H9 (cell line): ENCODE results near the gene ZNF618. TPM values are rescaled to one million over a fixed set of nuclear protein-coding genes. Genes with fewer than 3 reads are reported as not detected.

Experiments
- DNase-seq: peaks from one replicate; pipeline ENCODE4 v3.0.0-alpha.2; 2017
- H2AFZ ChIP-seq: one replicate; pipeline ENCODE4 v1.6.1; 2013; ENCODE audit warnings: mild to moderate bottlenecking, low read length, control low read depth, moderate library complexity
- H2AK5ac ChIP-seq: 2 replicates; pipeline ENCODE4 v1.6.1; 2013; ENCODE audit warnings: low read length, control low read depth, mixed read lengths; ENCODE audit not compliant: insufficient read length
- H2BK120ac ChIP-seq: one replicate; pipeline ENCODE4 v1.6.1; 2013; ENCODE audit warnings: low read depth, mild to moderate bottlenecking, low read length, control low read depth, inconsistent platforms; ENCODE audit not compliant: poor library complexity, severe bottlenecking
- H2BK12ac ChIP-seq: 2 replicates; pipeline ENCODE4 v1.6.1; 2013; ENCODE audit warnings: low read length, control low read depth, mixed read lengths, low read depth; ENCODE audit not compliant: insufficient read length
- H2BK15ac ChIP-seq: 2 replicates; pipeline ENCODE4 v1.6.1; 2013; ENCODE audit warnings: low read depth, low read length, control low read depth
- H2BK20ac ChIP-seq: one replicate; pipeline ENCODE4 v1.6.1; 2013; ENCODE audit warnings: low read depth, mild to moderate bottlenecking, low read length, control low read depth, inconsistent platforms; ENCODE audit not compliant: poor library complexity, severe bottlenecking
- H2BK5ac ChIP-seq: 2 replicates; pipeline ENCODE4 v1.6.1; 2013; ENCODE audit warnings: low read length, control low read depth, mixed read lengths; ENCODE audit not compliant: insufficient read length
- H3K14ac ChIP-seq: 2 replicates; pipeline ENCODE4 v1.6.1; 2013; ENCODE audit warnings: low read length, control low read depth; ENCODE audit not compliant: insufficient read depth
- H3K18ac ChIP-seq: 2 replicates; pipeline ENCODE4 v1.6.1; 2013; ENCODE audit warnings: low read depth, mild to moderate bottlenecking, mixed read lengths, low read length, control low read depth; ENCODE audit not compliant: insufficient read length
- H3K23ac ChIP-seq: 2 replicates; pipeline ENCODE4 v1.6.1; 2013; ENCODE audit warnings: low read length, control low read depth, mixed read lengths, low read depth; ENCODE audit not compliant: insufficient read length
- H3K23me2 ChIP-seq: 2 replicates; pipeline ENCODE4 v1.6.1; 2013; ENCODE audit warnings: low read depth, mild to moderate bottlenecking, mixed read lengths, low read length, control low read depth; ENCODE audit not compliant: insufficient read length, poor library complexity, severe bottlenecking
- H3K27ac ChIP-seq: 2 replicates; pipeline ENCODE4 v1.5.1; 2013; ENCODE audit warnings: low read length, control low read depth, mixed read lengths, low read depth; ENCODE audit not compliant: insufficient read length
- H3K27me3 ChIP-seq: 2 replicates; pipeline ENCODE4 v1.6.1; 2013; ENCODE audit warnings: low read length, control low read depth, inconsistent platforms; ENCODE audit not compliant: insufficient read depth
- H3K4ac ChIP-seq: 2 replicates; pipeline ENCODE4 v1.6.1; 2013; ENCODE audit warnings: low read depth, mild to moderate bottlenecking, control low read depth, inconsistent platforms, low read length, moderate library complexity
- H3K4me1 ChIP-seq: 2 replicates; pipeline ENCODE4 v1.6.1; 2013; ENCODE audit warnings: low read length, control low read depth, inconsistent platforms; ENCODE audit not compliant: insufficient read depth
- H3K4me2 ChIP-seq: 2 replicates; pipeline ENCODE4 v1.6.1; 2013; ENCODE audit warnings: low read length, control low read depth, mixed read lengths; ENCODE audit not compliant: insufficient read length, insufficient read depth
- H3K56ac ChIP-seq: 2 replicates; pipeline ENCODE4 v1.6.1; 2013; ENCODE audit warnings: low read depth, mild to moderate bottlenecking, mixed read lengths, low read length, control low read depth; ENCODE audit not compliant: insufficient read length
- H3K79me1 ChIP-seq: 2 replicates; pipeline ENCODE4 v1.6.1; 2013; ENCODE audit warnings: low read depth, mild to moderate bottlenecking, moderate library complexity, low read length, control low read depth, inconsistent platforms; ENCODE audit not compliant: insufficient read depth, poor library complexity, severe bottlenecking
- H3K79me2 ChIP-seq: 2 replicates; pipeline ENCODE4 v1.6.1; 2013; ENCODE audit warnings: low read length, control low read depth, inconsistent platforms; ENCODE audit not compliant: insufficient read depth
- H3K9ac ChIP-seq: 2 replicates; pipeline ENCODE4 v1.6.1; 2013; ENCODE audit warnings: low read length, control low read depth, mixed read lengths; ENCODE audit not compliant: insufficient read length; ENCODE audit errors: extremely low read depth
- H3K9me3 ChIP-seq: one replicate; pipeline ENCODE4 v1.6.1; 2013; ENCODE audit warnings: low read depth, low read length, inconsistent platforms; ENCODE audit not compliant: control insufficient read depth
- H3T11ph ChIP-seq: one replicate; pipeline ENCODE4 v1.6.1; 2013; ENCODE audit warnings: mild to moderate bottlenecking, low read length, control low read depth, inconsistent platforms
- H4K20me1 ChIP-seq: one replicate; pipeline ENCODE4 v1.6.1; 2013; ENCODE audit not compliant: control insufficient read depth, insufficient read length, insufficient read depth
- H4K5ac ChIP-seq: 2 replicates; pipeline ENCODE4 v1.6.1; 2013; ENCODE audit warnings: low read depth, mild to moderate bottlenecking, mixed read lengths, low read length, control low read depth; ENCODE audit not compliant: insufficient read length
- H4K8ac ChIP-seq: replicated peaks from 2 replicates; pipeline ENCODE4 v1.6.1; 2013; ENCODE audit warnings: low read length, control low read depth, mixed read lengths, low read depth; ENCODE audit not compliant: insufficient read length
- H4K91ac ChIP-seq: 2 replicates; pipeline ENCODE4 v1.6.1; 2013; ENCODE audit warnings: low read depth, mild to moderate bottlenecking, moderate library complexity, mixed read lengths, low read length, control low read depth; ENCODE audit not compliant: insufficient read length
- H3K27ac Mint-ChIP-seq, 3 experiments: 2 replicates in 2 of 3; 3 replicates in 1 of 3; pipeline ENCODE4 v1.8.0; 2020 to 2021; ENCODE audit warnings: mixed read lengths in 3 of 3, mild to moderate bottlenecking in 1 of 3, moderate library complexity in 1 of 3
- H3K27me3 Mint-ChIP-seq: 2 replicates; pipeline ENCODE4 v1.8.0; 2021; ENCODE audit warnings: low read depth, mild to moderate bottlenecking, moderate library complexity, mixed read lengths
- H3K36me3 Mint-ChIP-seq, 3 experiments: 2 replicates in 2 of 3; 3 replicates in 1 of 3; pipeline ENCODE4 v1.8.0; 2020 to 2021; ENCODE audit warnings: low read depth in 3 of 3, mixed read lengths in 3 of 3; ENCODE audit not compliant: insufficient read depth in 1 of 3
- H3K4me1 Mint-ChIP-seq, 2 experiments: 2 replicates each; pipeline ENCODE4 v1.8.0; 2020; ENCODE audit warnings: mixed read lengths in 2 of 2
- H3K4me3 Mint-ChIP-seq, 2 experiments: 2 replicates in 1 of 2; 3 replicates in 1 of 2; pipeline ENCODE4 v1.8.0; 2020 to 2021; ENCODE audit warnings: mild to moderate bottlenecking in 2 of 2, mixed read lengths in 2 of 2, moderate library complexity in 1 of 2
- H3K9me3 Mint-ChIP-seq, 2 experiments: 2 replicates in 1 of 2; 3 replicates in 1 of 2; pipeline ENCODE4 v1.8.0; 2020; ENCODE audit warnings: mild to moderate bottlenecking in 2 of 2, mixed read lengths in 2 of 2, moderate library complexity in 1 of 2
- WGBS: extraction: QIAGEN DNeasy Blood & Tissue Kit; methylation state at CpG from one replicate; pipeline ENCODE4 v1.1.7; 2013; ENCODE audit warnings: missing lambda C conversion rate, low lambda C conversion rate, mixed read lengths; ENCODE audit not compliant: insufficient read length; ENCODE audit errors: extremely low coverage; 5-methylcytosine and 5-hydroxymethylcytosine counted together
- total RNA-seq: library from RNA; stranded (reverse); gene quantifications from 2 replicates; pipeline ENCODE4 v1.2.1, GENCODE V29; 2021
- TF ChIP-seq, protein P1 (sequence below): fragments of 200-600 bp; sonication (generic); conservative IDR thresholded peaks from 3 replicates; pipeline ENCODE4 v1.8.0; 2021; ENCODE audit warnings: antibody characterized with exemption, mild to moderate bottlenecking

Gene ZNF618
- total RNA-seq, 1 experiment from 2014 or later: 13.6 TPM

DNA sequence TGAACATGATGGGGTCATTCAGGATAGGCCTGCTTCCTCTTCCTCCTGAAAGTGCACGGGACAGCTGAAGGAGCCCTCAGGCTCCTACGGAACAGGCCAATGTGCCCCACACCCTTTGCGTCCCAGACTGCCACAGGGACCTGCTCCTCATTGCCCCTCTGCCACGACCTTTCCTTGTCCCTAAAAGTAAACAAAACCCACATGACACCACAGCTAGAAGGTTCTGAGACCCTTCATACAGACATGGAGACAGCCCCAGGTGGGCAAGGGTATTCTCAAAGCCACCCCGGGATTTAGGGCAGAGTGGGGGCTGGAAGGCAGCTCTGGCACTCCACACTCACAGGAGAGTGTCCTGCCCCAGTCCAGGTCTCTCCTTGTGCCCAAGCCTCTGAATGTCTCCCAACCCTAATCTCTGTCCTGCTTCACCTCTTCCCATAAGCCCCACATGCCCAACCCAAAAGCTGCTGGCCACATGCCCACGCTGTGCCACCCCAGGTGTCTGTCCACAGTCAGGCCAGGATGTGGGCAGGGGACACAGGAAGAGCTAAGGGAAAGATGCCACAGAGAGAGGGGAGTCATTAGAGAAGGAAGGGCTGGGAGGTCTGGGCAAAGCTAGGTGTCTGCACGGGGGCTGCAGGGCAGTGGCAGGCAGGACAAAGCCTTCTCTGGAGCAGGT, 201.2 kb downstream of the ZNF618 start:
- Mint-ChIP-seq H3K27ac (peak overlapping the region in 2 of 3 experiments; percentile 34 to 53; a peak in 1 of 7 replicates), H3K4me3 (no peak overlapping the region), H3K27me3 (peaks cover 44% of the 10 kb centered on the region), H3K9me3 (no peaks in the 10 kb centered on the region), H3K4me1 (peaks cover 6 to 7% of the 10 kb centered on the region in 2 experiments; a peak in 3 of 4 replicates), H3K36me3 (no peaks in the 10 kb centered on the region)
- Histone ChIP-seq H2BK20ac (no peak overlapping the region), H3K79me2 (no peaks in the 10 kb centered on the region), H3K79me1 (no peaks in the 10 kb centered on the region), H2BK15ac (no peak overlapping the region), H3K9ac (no peak overlapping the region), H3K9me3 (no peaks in the 10 kb centered on the region), H3K27ac (no peak overlapping the region), H2AFZ (no peak overlapping the region), H4K8ac (no peak overlapping the region), H2BK12ac (no peak overlapping the region), H3K14ac (no peak overlapping the region; the same call in 1 of the 2 replicates), H3T11ph (no peak overlapping the region), H3K23ac (no peak overlapping the region), H2BK120ac (no peak overlapping the region), H4K20me1 (no peaks in the 10 kb centered on the region), H3K56ac (no peak overlapping the region), H3K23me2 (no peaks in the 10 kb centered on the region), H3K18ac (no peak overlapping the region), H3K4me2 (no peak overlapping the region), H3K4me1 (no peaks in the 10 kb centered on the region), H2AK5ac (no peak overlapping the region), H3K4ac (no peak overlapping the region), H4K5ac (no peak overlapping the region), H3K27me3 (no peaks in the 10 kb centered on the region), H4K91ac (no peak overlapping the region), H2BK5ac (no peak overlapping the region)
- no CpG with 5 or more reads among the region's 7 CpGs for WGBS
- DNase-seq: no peak
- TF ChIP-seq, protein P1, sequence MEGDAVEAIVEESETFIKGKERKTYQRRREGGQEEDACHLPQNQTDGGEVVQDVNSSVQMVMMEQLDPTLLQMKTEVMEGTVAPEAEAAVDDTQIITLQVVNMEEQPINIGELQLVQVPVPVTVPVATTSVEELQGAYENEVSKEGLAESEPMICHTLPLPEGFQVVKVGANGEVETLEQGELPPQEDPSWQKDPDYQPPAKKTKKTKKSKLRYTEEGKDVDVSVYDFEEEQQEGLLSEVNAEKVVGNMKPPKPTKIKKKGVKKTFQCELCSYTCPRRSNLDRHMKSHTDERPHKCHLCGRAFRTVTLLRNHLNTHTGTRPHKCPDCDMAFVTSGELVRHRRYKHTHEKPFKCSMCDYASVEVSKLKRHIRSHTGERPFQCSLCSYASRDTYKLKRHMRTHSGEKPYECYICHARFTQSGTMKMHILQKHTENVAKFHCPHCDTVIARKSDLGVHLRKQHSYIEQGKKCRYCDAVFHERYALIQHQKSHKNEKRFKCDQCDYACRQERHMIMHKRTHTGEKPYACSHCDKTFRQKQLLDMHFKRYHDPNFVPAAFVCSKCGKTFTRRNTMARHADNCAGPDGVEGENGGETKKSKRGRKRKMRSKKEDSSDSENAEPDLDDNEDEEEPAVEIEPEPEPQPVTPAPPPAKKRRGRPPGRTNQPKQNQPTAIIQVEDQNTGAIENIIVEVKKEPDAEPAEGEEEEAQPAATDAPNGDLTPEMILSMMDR: no peak
